Activated T-cell treated with anti-CD3 and anti-CD28 coated beads for 48 hours (primary cell): ENCODE data around the gene BRS3.
A peak's percentile ranks its signal among the peaks of the same experiment; 100 is the strongest.

Experiments
- DNase-seq: peaks from one replicate; pipeline ENCODE4 v3.0.0-alpha.2; 2020; ENCODE audit warnings: low read depth

Gene BRS3

GRCh38 chrX:136496186-136496763, 8.5 kb downstream of the BRS3 start:
- no peak for DNase-seq

DNA sequence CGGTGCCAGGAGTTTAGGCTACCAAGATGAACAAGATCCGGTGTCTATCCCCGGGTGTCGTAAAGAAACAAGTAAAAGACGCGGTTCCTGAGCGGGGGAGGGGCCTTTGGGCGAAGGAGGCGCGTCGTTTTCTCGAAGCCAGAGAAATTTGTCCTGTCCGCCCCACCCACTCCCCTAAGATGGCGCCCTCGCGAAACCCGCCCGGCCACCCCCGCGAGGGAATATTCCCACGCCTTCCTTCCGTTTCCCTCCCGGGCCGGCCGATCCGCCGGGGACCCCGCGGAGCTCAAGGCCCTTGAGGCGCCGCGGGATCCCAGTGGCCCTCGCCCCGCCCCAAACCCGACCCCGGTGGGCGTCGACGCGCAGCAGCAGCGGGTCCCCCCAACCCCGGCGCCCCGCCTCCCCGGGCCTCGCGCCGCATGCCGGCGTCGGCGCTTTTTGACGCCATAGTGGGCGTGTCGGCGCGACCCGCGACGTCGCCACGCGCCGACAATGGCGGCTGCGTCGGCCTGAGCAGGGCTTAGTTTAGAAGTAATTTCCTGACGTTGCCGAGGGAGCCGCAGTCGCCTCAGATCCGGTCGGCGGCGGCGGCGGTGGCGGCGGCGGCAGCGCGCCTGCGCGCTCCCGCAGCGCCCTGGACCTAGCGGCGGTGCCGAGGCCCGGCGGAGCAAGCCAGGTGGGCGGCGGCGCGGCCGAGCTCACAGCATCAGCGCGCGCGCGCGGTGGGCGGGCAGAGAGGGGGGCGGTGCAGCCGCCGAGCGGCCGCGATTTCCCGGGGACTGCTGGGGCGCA, 9.2 kb downstream of the BRS3 start:
- peak; percentile 84 for DNase-seq

- no peak for DNase-seq
These were observed 9.9 kb downstream of the BRS3 start, which contains the start of gene HTATSF1 for GRCh38 chrX:136497556-136498052. HTATSF1 (plus strand) TSS chrX:136497592; CDS start chrX:136497685, 93 bp downstream.

DNA sequence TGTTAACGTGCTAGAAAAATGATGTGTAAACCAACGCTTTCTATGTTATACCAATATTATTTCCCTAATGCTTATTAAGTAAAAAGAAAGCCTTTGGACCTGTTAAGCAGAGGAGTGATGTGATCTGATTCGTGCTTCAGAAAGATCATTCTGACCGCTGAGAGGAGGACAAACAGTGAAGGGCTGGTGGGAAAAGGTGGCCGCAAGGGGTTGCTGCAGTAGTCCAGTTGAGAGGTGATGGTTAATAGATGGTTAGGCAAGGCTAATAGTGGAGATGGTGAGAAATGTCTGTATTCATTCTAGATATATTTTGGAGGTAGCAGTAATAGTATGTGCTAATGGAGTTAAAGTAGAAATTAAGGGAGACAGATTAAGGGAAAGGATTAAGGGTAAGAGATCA, 31.3 kb downstream of the BRS3 start:
- no peak for DNase-seq

GRCh38 chrX:136523770-136524169, 36.0 kb downstream of the BRS3 start:
- DNase-seq, result no peak

DNA sequence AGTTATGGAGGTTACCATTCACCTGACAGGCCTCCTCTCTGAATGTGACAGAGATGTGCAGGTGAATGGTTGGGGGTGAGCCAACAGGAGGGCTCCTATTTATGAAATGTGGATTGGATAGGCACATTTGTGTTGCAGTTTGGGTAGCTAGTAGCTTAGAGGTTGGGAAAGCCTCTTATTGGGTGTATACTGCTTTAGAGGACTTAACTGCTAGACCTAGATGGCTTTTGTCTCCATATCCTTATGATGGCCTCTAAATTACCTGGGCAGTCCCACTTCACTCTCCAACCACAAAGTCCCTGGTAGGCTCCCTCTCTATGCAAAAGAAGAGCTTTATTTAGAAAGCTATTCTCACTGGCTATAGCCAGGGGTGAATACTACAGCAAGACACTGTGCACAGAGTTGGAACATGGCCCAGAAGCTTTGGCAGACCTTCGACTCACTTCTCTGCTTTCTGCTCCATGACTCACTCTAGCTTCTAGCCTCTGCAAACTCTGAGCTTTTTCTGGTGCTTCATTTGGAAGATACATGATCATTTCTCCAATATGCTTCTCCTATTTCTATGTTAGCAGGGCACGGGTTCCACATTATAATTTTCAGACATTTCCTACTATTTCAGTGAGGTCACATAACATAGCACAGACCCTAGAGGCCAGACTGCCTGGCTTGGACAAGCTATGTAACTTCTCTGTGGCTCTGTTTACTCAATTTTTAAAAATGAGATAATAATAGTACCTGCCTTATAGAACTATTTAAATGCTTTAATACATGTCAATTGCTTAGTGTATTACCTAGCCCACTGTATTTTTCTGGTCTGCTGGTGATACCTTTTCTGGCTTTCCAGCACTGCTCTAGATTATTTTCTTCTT, 38.2 kb downstream of the BRS3 start:
- no peak for DNase-seq

DNA sequence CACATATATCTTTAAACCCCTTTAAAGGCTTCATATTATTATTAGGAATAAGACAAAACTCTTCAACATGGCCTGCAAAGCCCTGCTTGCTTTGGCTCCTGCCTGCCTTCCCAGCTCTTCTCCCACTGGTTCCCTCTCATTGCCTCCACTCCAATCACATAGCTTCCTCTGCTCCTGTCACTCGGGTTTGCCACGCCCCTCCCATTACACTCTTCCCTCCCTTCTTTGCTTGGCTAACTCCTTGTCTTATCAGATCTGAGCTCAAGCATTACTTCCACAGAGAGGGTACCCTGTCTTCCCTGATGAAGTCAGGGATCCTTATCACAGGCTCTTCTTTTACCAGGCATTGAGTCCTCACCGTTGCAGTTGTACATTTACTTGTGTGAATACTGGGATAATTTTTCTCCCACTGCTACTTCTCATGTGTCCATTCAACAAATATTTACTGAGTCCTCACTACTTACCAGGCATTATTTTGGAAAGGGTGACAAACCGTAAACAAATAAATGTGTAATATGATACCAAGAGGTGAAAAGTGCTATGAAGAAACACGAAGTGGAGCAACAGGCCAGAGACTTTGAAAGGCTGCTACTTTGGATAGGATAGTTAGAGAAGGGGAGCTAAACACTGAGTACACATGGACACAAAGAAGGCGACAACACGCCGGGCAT, 41.0 kb downstream of the BRS3 start:
- no peak for DNase-seq

GRCh38 chrX:136529795-136530194, 42.0 kb downstream of the BRS3 start:
- DNase-seq, result no peak

- no peak for DNase-seq
These were observed 44.2 kb downstream of the BRS3 start, which contains the start of gene VGLL1 for GRCh38 chrX:136531951-136532350. VGLL1 (plus strand) TSS chrX:136532215; CDS start chrX:136536021, 3,806 bp downstream.

DNA sequence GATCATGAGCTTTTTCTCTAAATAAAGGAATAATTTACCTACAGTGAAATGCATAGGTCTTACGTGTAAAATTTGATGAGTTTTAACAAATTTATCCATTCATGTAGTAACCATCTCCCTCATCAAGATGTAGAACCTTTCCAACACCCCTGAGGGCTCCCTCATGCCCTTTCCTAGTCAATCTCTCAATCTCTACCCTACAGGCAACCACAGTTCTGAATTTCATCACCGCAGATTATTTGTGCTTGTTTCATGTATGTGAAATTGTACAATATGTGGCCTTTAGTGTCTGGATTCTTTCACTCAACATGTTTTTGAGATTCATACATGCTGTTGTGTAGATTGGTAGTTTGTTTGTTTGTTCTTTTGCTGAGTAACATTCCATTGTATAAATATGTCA, 46.4 kb downstream of the BRS3 start:
- DNase-seq, result no peak

- no peak for DNase-seq
These were observed 51.1 kb downstream of the BRS3 start for GRCh38 chrX:136538811-136539210.

GRCh38 chrX:136540226-136540625, 52.5 kb downstream of the BRS3 start:
- no peak for DNase-seq

GRCh38 chrX:136541294-136541693, 53.5 kb downstream of the BRS3 start:
- no peak for DNase-seq

DNA sequence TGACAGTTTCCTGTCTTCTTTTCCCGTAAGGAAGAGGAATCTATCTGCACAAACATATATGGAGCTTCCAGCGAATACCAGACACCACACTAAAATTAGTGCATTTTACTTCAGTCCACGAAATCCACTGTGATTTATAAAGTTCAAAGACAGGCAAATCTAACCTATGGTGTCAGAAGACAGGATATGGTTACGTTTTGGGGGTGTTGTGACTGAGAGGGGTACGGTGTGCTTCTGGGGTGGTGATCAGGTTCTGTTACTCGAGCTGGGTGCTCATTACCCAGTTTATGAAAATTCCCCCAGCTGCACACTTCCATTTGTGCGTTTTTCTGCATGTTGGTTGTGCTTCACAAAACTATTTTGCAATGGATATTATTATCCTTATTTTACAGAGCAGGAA, 54.5 kb downstream of the BRS3 start:
- no peak for DNase-seq
